ENCODE results near the gene FOXL2. TPM values are rescaled to one million over a fixed set of nuclear protein-coding genes. Genes with fewer than 3 reads are reported as not detected.

FOXL2 gene
- under 0.01 TPM in 1 of 2 replicates, not detected in the other for total RNA-seq

DNA sequence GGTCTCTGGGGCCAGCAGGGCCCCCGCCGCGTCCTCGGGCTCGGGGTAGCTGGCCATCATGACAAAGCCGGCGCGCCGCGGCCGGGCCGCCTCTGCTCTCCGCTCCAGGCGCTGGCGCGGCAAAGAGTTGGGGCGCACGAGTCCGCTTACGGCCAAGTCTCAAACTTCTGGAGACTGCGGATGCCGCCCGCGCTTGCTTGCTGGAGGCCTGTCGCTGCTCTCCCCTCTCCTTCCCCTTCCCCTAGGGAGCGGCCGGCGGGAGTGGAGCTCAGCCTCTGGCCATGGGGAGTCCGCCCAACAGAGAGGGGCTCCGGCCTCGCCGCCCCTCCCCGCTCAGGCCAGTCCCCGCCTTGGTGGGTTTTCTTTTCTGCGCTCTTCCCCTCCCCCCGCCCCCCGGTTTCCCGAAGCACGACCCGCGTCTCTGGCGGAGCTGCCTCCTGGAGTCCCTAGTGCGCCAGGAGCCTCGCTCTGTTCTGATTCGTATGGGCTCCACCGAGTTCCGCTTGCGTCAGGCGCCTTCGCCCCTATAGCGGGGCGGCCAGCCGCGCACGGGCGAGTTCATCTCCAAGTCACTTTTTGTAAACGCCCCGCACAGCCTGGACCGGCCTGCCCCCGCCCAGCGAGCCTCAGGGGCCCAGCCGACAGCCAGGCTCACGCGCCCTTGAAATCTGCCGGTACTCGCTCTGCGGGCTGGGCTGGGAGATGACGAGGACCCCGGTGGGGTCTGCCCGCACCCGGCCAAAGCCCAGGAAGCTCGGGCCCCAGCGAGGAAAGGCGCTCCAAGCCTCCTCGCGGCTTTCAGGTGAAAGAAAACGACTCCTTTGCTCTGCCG, at the start of gene FOXL2, which contains the start of gene FOXL2NB:
Gene FOXL2, minus strand, starts transcription at position 475 of the 832 bp plus-strand sequence. Its CDS starts 415 bp downstream, at position 60.
Gene FOXL2NB, plus strand, starts transcription at position 555 of the 832 bp plus-strand sequence. Its CDS starts 148 bp downstream, at position 703.

Other genes with a start within 250 kb of the FOXL2 start
- 10.1 and 17.6 TPM in 2 replicates for gene PIK3CB, start 112.2 kb downstream of the FOXL2 start, total RNA-seq
- gene FOXL2NB, start 80 bp upstream of the FOXL2 start, total RNA-seq: not detected in 2 replicates
- not detected in 2 replicates for gene PRR23A, start 59.1 kb upstream of the FOXL2 start, total RNA-seq
- not detected in 2 replicates for gene PRR23B, start 73.8 kb upstream of the FOXL2 start, total RNA-seq
- not detected in 2 replicates for gene PRR23C, start 97.8 kb upstream of the FOXL2 start, total RNA-seq